Bronchial epithelial cell (primary cell): Measurements from ENCODE around the gene ANXA11. TPM values are rescaled to one million over a fixed set of nuclear protein-coding genes. Genes with fewer than 3 reads are reported as not detected.
"Not testable (repeated sequence)": the region's sequence is repeated elsewhere in the genome, so short reads cannot be mapped to it uniquely, and the experiment has no call there.

Experiments
- DNase-seq: peaks from one replicate; pipeline ENCODE4 v3.0.0-alpha.2; 2010; ENCODE audit warnings: low read depth
- FAIRE-seq: peaks from 2 replicates; lab custom pipeline; 2011; peaks lifted over from hg19 to GRCh38; lab: Jason Lieb, UNC
- H3K27me3 ChIP-seq: 2 replicates; pipeline ENCODE4 v1.5.1; 2011; ENCODE audit warnings: low read length; ENCODE audit not compliant: control insufficient read depth, insufficient read depth
- H3K36me3 ChIP-seq: 2 replicates; pipeline ENCODE4 v1.5.1; 2011; ENCODE audit warnings: low read length; ENCODE audit not compliant: control insufficient read depth, insufficient read depth
- H3K4me3 ChIP-seq: 2 replicates; pipeline ENCODE4 v1.5.1; 2011; ENCODE audit warnings: mild to moderate bottlenecking, low read depth, low read length, control low read depth
- total RNA-seq: library from RNA; depleted of rRNA; stranded (reverse); fragments of >200 nt; gene quantifications from 2 replicates; pipeline ENCODE4 v1.2.1, GENCODE V29; 2014
- TF ChIP-seq, protein P1 (sequence below): IDR thresholded peaks from 2 replicates; pipeline ENCODE4 v1.5.1; 2011; ENCODE audit warnings: mild to moderate bottlenecking, moderate library complexity, low read length, control low read depth, inconsistent platforms; ENCODE audit not compliant: insufficient read depth, severe bottlenecking

ANXA11 gene
- total RNA-seq, 1 donor from 2014 or later: 22.1 TPM

DNA sequence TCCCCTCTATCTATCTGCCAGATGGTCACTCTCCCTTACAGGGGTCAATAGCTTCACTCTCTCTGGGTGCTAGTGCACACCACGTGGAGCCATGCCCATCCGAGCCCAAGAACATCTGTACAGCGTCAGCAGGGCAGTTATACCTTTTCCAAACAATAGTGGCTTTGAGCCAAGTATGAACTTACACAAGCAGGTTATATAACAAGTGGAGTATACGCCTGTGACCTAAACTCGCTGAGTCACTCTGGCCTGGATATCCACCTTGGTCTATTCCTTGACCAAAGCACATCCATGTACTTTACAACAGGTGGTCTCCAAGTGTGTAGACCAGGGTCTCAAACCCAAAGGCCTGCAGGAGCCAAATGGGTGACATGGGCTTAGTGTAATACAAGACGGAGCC, 52.5 kb downstream of the ANXA11 start:
- peaks cover 23% of the 10 kb centered on the region for H3K36me3 ChIP-seq
- no peak overlapping the region for H3K4me3 ChIP-seq
- DNase-seq (no peak), FAIRE-seq (no peak)
- H3K27me3 ChIP-seq: no peaks in the 10 kb centered on the region
- TF ChIP-seq, protein P1, sequence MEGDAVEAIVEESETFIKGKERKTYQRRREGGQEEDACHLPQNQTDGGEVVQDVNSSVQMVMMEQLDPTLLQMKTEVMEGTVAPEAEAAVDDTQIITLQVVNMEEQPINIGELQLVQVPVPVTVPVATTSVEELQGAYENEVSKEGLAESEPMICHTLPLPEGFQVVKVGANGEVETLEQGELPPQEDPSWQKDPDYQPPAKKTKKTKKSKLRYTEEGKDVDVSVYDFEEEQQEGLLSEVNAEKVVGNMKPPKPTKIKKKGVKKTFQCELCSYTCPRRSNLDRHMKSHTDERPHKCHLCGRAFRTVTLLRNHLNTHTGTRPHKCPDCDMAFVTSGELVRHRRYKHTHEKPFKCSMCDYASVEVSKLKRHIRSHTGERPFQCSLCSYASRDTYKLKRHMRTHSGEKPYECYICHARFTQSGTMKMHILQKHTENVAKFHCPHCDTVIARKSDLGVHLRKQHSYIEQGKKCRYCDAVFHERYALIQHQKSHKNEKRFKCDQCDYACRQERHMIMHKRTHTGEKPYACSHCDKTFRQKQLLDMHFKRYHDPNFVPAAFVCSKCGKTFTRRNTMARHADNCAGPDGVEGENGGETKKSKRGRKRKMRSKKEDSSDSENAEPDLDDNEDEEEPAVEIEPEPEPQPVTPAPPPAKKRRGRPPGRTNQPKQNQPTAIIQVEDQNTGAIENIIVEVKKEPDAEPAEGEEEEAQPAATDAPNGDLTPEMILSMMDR: no peak

DNA sequence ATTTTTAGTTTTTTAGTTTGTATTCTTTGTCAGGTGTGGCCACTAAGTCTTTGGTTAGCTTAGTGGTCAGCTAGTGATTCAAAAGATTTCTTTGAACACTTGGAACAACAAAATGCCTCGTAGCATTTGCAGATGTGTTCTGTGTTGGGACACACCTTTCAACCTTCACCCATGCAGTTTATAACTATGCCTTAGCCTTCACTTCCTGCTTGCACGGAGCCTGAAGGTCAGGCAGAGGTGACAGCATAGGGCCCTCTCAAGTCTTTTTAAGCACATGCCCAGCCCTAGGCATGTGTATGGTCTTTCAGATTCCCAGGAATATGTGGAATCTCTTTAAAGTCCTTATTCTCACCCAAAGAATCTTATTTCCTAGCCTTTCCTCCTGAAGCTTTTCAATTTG, 55.2 kb downstream of the ANXA11 start:
- no peak for DNase-seq
- FAIRE-seq: no peak
- Histone ChIP-seq H3K36me3 (peaks cover 13% of the 10 kb centered on the region), H3K27me3 (no peaks in the 10 kb centered on the region), H3K4me3 (no peak overlapping the region)
- TF ChIP-seq, protein P1: no peak

DNA sequence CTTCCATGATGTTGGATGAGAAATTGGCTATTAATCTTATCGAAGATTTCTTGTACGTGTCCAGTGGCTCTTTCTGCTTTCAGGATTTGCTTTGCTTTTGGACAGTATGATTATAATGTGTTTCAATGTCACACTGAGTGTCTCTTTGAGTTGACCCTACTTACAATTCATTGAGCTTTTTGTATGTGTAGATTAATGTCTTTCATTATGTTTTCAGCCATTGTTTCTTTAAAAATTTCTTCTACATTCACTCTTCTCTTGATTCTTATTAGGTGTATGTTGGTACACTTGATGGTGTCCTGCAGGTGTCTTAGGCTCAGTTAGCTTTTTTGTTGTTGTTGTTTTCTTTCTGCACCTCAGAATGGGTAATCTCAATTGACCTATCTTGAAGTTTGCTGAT, 56.2 kb downstream of the ANXA11 start:
- TF ChIP-seq, protein P1: no peak
- H3K4me3 ChIP-seq: no peak overlapping the region
- FAIRE-seq (no peak), DNase-seq (no peak)
- no peaks in the 10 kb centered on the region for H3K27me3 ChIP-seq
- peaks cover 10% of the 10 kb centered on the region for H3K36me3 ChIP-seq

DNA sequence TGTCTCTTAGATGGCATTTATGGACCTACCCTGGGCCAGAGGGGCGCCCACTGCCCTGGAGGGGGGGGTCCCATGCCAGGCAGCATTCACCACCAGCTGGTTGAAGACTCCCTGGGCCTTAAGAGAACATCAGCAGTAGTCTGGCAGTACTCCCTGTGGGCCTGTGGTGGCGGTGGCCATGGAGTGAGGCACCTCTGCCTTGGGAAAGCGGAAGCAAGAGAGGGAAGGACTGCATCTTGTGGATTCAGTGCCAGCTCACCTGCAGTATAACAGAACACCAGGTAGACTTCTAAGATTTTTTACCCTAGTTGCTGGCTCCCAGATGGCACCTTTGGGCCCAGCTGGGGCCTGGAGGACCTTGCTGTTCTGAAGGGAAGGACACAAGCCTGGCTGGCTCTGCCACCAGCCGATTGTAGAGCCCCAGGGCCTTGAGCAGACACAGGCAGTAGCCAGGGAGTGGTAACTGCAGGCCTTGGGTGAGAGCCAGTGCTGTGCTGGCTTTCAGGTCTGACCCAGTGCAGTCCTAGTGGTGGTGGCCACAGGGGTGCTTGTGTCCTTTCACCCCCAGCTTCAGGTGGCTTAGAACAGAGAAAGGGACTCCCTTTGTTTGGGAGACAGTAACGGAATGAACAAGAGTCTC, 57.1 kb downstream of the ANXA11 start:
- DNase-seq: no peak
- TF ChIP-seq, protein P1: no peak
- Histone ChIP-seq H3K27me3 (no peaks in the 10 kb centered on the region), H3K4me3 (no peak overlapping the region), H3K36me3 (peaks cover 7% of the 10 kb centered on the region)
- no peak for FAIRE-seq

DNA sequence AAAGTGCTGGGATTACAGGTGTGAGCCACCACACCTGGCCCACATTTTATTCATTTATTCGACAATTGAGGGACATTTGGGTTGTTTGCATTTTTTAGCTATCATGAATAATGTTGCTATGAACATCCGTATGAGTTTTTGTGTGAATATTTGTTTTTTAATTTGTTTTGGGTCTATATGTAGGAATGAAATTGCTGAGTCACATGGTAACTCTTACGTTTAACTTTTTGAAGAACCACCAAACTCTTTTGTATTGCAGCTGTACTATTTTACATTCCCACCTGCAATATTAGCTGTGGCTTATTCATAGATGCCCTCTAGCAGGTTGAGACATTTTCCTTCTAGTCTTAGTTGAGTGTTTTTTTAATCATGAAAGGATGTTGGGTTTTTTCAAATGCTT, 58.4 kb downstream of the ANXA11 start:
- DNase-seq: no peak
- TF ChIP-seq, protein P1: no peak
- no peak for FAIRE-seq
- Histone ChIP-seq H3K36me3 (peaks cover 4% of the 10 kb centered on the region), H3K27me3 (no peaks in the 10 kb centered on the region), H3K4me3 (no peak overlapping the region)

DNA sequence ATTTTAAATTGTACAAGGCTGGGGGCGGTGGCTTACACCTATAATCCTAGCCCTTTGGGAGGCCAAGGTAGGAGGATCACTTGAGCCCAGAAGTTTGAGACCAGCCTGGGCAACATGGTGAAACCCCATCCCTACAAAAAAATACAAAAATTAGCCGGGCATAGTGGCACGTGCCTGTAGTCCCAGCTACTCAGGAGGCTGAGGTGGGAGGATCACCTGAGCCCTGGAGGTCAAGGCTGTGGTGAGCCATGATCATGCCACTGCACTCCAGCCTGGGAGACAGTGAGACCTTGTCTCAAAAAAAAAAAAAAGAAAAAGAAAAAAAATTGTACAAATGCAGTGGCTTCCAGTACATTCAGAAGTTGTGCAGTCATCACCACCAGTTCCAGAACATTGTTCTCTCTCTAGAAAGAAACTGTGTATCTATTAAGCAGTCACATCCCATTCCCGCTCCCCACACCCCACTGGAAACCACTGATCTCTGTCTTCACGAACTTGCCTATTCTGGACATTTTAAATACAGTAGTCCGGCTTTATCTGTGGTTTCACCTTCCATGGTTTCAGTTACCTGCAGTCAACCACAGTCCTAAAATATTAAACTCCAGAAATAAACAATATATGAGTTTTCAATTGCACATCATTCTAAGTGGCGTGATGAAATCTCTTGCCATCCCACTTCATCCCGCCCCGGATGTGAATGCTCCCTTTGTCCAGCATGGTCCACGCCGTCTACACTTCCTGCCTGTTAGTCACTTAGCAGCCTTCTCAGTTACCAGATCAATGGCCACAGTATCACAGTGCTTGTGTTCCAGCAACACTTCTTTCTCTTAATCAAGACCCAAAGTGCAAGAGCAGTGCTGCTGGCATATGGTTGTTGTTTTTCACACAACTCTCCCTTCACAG, 59.7 kb downstream of the ANXA11 start:
- peak; percentile 75 for DNase-seq
- not testable (repeated sequence) for H3K4me3 ChIP-seq, H3K36me3 ChIP-seq, H3K27me3 ChIP-seq, FAIRE-seq
